ENCODE data around the gene TTLL11.

GRCh38 chr9:122095010-122095767, 2.1 kb upstream of the TTLL11 start:
- peak; percentile 57 to 76 (median 75) for TF ChIP-seq CTCF (optimal IDR thresholded peaks at IDR 0.05 in 1 of 3, IDR thresholded peaks at IDR 0.05 in 1 of 3, conservative IDR thresholded peaks at IDR 0.05 in 1 of 3; ENCODE audit: extremely low read depth in 1 of 3, insufficient read depth in 2 of 3, low read length in 3 of 3)
- TF ChIP-seq EZH2 (IDR thresholded peaks at IDR 0.05; ENCODE audit: low read length): no peak

Data from keratinocyte (primary cell).